ENCODE measurements around the gene NEU4. TPM values are rescaled to one million over a fixed set of nuclear protein-coding genes. Genes with fewer than 3 reads are reported as not detected.

Gene NEU4
- total and polyA plus RNA-seq, 7 donors = 0.36 to 66.1 (median 9.9) TPM; not detected in 1

DNA sequence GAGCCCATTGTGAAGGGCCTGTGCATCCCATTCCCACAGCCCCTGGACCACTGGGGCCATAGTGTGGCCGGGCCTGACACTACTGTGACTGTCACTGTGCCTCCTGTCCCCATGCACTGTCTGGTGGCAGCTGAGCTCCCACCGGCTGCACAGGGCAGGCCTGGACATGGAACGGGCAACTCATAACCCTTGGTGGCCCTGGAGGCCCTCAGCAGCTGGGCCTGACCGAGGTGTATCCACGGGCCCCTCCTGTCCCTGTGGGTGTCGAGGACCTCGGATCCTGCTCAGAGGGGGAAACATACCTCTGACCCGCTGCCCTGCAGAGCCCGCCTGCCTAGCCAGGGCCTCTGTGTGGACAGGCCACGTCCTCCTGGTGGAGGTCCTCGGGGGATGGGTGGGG, 40.1 kb upstream of the NEU4 start:
- intact Hi-C loops (cut with DNase I) = no loop called here
- peaks cover 0 to 10% (median 8%) of the 10 kb centered on the region in 4 donors for H3K4me1 ChIP-seq
- H3K4me3 ChIP-seq = no peak overlapping the region
- H3K27me3 ChIP-seq = peaks cover 5 to 34% (median 12%) of the 10 kb centered on the region in 3 donors
- TF ChIP-seq, protein P1, sequence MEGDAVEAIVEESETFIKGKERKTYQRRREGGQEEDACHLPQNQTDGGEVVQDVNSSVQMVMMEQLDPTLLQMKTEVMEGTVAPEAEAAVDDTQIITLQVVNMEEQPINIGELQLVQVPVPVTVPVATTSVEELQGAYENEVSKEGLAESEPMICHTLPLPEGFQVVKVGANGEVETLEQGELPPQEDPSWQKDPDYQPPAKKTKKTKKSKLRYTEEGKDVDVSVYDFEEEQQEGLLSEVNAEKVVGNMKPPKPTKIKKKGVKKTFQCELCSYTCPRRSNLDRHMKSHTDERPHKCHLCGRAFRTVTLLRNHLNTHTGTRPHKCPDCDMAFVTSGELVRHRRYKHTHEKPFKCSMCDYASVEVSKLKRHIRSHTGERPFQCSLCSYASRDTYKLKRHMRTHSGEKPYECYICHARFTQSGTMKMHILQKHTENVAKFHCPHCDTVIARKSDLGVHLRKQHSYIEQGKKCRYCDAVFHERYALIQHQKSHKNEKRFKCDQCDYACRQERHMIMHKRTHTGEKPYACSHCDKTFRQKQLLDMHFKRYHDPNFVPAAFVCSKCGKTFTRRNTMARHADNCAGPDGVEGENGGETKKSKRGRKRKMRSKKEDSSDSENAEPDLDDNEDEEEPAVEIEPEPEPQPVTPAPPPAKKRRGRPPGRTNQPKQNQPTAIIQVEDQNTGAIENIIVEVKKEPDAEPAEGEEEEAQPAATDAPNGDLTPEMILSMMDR (IDR thresholded peaks at IDR 0.05) = no peak
- TF ChIP-seq EP300 (IDR thresholded peaks at IDR 0.05) = no peak
- no peak for TF ChIP-seq POLR2AphosphoS5 (IDR thresholded peaks at IDR 0.05)
- no peak for TF ChIP-seq POLR2A (IDR thresholded peaks at IDR 0.05)
- peaks cover 0 to 6% (median 0%) of the 10 kb centered on the region in 4 donors for H3K36me3 ChIP-seq
- no peak overlapping the region for H3K27ac ChIP-seq
- no peaks in the 10 kb centered on the region for H3K9me3 ChIP-seq
- 93 to 94% methylated on average over 11 of the region's 11 CpGs for WGBS, 2 donors
- DNase-seq = peak; percentile 46

DNA sequence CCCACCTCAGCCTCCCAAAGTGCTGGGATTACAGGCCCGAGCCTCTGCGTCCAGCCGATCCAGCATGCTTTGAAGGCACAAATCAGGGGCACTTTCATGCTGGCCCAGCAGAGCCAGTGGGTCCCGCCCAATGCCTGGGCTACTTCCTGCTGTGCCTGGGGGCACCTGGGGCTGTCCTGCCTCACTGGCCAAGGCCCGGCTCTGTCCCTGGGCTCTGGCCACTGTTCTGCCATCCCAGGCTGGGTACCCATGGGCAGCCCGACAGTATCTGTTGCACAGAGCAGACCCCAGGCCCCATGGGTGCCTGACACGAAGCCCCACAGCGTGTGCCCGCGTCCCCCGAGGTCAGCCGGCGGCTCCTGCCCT, 39.2 kb upstream of the NEU4 start:
- intact Hi-C loops (cut with DNase I) = no loop called here
- peak; percentile 42 for DNase-seq
- WGBS, 2 donors = 86 to 91% methylated on average over 13 of the region's 13 CpGs
- Histone ChIP-seq H3K4me1 (peaks cover 0 to 10% (median 8%) of the 10 kb centered on the region in 4 donors), H3K36me3 (no peaks in the 10 kb centered on the region), H3K9me3 (no peaks in the 10 kb centered on the region), H3K27me3 (peaks cover 5 to 43% (median 22%) of the 10 kb centered on the region in 3 donors), H3K27ac (no peak overlapping the region), H3K4me3 (no peak overlapping the region)
- TF ChIP-seq POLR2A (IDR thresholded peaks at IDR 0.05) = no peak
- no peak for TF ChIP-seq POLR2AphosphoS5 (IDR thresholded peaks at IDR 0.05)

DNA sequence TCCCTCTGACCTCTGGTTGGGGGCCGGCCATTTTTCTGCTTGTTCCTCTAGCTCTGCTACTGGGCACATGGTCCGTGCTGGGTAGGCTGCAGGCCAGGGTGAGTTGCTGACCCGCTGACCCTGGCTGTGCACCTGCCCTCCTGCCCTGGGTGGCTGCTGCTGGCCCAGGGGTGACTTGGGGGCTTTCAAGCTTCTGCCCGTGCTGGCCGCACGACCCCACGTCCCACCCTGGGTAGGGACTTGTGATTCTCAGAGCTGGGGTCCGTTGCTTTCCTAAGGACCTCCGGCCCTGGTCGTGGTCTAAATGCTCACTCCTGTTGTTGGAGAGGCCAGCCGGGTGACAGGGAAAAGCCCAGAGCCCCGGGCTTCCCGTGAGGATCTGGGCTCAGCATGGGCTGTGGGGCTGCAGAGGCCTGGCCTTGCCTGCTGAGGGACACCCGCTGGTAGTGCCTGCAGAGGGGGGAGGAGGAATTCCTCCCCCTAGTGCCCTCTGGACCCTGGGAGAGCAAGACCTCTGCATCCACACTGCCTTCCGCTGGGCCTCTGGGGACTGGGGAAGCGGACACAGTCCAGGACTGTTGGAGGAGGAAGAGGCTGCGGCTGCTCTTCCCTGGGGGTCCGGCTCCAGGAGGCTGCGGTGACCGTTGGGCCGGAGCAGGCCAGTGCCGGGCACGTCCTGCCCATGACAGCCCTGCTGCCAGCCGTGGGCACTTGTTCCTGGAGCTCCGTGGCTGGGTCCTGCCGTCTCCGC, 38.6 kb upstream of the NEU4 start:
- Histone ChIP-seq H3K4me1 (peaks cover 0 to 10% (median 8%) of the 10 kb centered on the region in 4 donors), H3K36me3 (no peaks in the 10 kb centered on the region), H3K4me3 (no peak overlapping the region), H3K9me3 (no peaks in the 10 kb centered on the region), H3K27ac (no peak overlapping the region), H3K27me3 (peaks cover 5 to 49% (median 28%) of the 10 kb centered on the region in 3 donors)
- 72 to 79% methylated on average over 27 of the region's 27 CpGs for WGBS, 2 donors
- intact Hi-C loops (cut with DNase I) = no loop called here
- TF ChIP-seq POLR2A (IDR thresholded peaks at IDR 0.05) (no peak), POLR2AphosphoS5 (IDR thresholded peaks at IDR 0.05) (no peak), EP300 (IDR thresholded peaks at IDR 0.05) (no peak)
- TF ChIP-seq, protein P1 (IDR thresholded peaks at IDR 0.05) = no peak
- DNase-seq = peak; percentile 56

DNA sequence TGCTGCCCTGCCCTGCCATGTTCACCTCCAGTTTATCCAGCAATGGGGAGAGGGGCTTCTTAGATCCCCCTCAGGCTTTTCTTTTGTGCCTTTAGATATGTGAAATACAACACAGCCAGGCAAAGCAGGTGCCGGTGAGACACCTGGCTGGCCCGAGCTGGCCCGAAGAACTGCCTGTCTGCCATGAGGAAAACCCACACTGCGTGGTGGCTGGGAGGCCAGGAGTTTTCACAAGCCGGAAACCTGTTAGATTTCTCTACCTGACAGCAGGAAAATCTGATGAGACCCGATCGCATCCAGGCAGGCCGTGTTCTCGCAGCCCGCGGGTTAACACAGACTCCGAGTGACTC, 38.1 kb upstream of the NEU4 start:
- peaks cover 5 to 55% (median 33%) of the 10 kb centered on the region in 3 donors for H3K27me3 ChIP-seq
- H3K9me3 ChIP-seq = no peaks in the 10 kb centered on the region
- WGBS, 2 donors = 96% methylated on average over 12 of the region's 12 CpGs
- DNase-seq = no peak
- H3K27ac ChIP-seq = no peak overlapping the region
- TF ChIP-seq POLR2AphosphoS5 (IDR thresholded peaks at IDR 0.05) = no peak
- H3K36me3 ChIP-seq = no peaks in the 10 kb centered on the region
- no peak overlapping the region for H3K4me3 ChIP-seq
- intact Hi-C loops (cut with DNase I) = no loop called here
- H3K4me1 ChIP-seq = peaks cover 0 to 10% (median 8%) of the 10 kb centered on the region in 4 donors

DNA sequence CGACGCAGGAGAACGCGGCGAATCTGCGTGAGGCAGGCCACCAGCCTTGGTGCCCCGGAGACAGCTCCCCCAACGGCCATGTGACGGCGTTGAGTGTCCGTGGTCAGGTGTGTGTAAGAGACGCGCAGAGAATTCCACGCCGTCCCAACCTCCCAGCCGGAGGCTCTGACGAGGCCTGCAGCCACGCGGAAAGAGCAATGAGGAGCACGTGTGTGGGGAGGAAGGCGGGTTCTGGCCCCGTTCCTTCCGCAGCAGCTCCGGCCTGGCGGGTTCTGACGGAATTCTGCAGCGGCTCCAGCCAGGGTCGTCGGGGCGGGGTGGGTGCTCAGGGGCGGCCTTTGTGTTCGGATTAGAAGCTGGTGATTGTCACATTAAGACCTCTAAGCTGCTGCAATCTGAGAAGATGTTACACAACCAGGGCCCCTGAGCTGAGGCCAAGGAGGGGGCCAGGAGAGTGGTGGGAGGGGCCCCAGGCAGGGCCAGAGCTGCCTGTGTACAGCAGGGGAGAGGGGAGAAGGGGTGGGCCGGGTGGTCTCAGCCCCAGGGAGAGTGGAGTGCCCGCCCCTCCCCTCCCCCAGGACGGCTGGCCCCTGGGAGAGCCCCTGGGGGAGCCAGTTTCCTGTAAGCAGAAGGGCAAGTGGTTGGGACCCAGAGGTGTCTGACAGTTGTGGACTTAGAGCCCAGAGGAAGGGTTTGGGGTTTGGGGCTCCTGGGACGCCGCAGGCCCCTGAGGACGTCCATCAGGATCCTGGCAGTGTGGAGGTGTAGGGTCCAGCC, 37.5 kb upstream of the NEU4 start:
- intact Hi-C loops (cut with DNase I) = no loop called here
- H3K9me3 ChIP-seq = no peaks in the 10 kb centered on the region
- H3K4me3 ChIP-seq = no peak overlapping the region
- TF ChIP-seq POLR2AphosphoS5 (IDR thresholded peaks at IDR 0.05) (no peak), POLR2A (IDR thresholded peaks at IDR 0.05) (no peak), EP300 (IDR thresholded peaks at IDR 0.05) (no peak)
- TF ChIP-seq, protein P1 (IDR thresholded peaks at IDR 0.05) = no peak
- DNase-seq = peak; percentile 81
- WGBS, 2 donors = 79 to 83% methylated on average over 38 of the region's 38 CpGs
- H3K27me3 ChIP-seq = peaks cover 5 to 59% (median 36%) of the 10 kb centered on the region in 3 donors
- no peak overlapping the region for H3K27ac ChIP-seq
- no peaks in the 10 kb centered on the region for H3K36me3 ChIP-seq
- H3K4me1 ChIP-seq = peaks cover 0 to 10% (median 8%) of the 10 kb centered on the region in 4 donors

Data from sigmoid colon (tissue), 7 donors.